Measurements from ENCODE around the gene DDR2. TPM values are rescaled to one million over a fixed set of nuclear protein-coding genes. Genes with fewer than 3 reads are reported as not detected.

DDR2 gene
- total RNA-seq, 1 experiment from 2014 or later, result 0.52 TPM

DNA sequence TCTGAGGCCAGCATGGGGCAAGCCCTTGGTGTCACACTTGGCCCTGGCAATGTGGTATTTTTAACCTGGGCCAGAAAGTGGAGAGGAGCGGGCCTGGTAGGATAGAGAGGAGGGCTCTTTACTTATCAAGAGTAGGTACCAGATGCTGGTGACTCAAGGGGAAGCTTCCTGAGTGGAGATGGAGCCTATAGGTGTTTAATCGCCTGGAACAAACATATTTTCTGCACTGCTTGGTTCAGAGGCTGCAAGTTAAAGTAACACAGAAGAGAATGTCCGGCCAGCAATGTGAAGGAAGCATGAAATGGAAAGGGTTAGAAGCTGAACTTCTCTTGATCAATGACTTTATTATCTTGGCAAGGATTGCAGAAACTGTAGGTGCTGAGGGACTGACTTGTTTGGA lies 74.3 kb downstream of the DDR2 start:
- TF ChIP-seq, protein P1, sequence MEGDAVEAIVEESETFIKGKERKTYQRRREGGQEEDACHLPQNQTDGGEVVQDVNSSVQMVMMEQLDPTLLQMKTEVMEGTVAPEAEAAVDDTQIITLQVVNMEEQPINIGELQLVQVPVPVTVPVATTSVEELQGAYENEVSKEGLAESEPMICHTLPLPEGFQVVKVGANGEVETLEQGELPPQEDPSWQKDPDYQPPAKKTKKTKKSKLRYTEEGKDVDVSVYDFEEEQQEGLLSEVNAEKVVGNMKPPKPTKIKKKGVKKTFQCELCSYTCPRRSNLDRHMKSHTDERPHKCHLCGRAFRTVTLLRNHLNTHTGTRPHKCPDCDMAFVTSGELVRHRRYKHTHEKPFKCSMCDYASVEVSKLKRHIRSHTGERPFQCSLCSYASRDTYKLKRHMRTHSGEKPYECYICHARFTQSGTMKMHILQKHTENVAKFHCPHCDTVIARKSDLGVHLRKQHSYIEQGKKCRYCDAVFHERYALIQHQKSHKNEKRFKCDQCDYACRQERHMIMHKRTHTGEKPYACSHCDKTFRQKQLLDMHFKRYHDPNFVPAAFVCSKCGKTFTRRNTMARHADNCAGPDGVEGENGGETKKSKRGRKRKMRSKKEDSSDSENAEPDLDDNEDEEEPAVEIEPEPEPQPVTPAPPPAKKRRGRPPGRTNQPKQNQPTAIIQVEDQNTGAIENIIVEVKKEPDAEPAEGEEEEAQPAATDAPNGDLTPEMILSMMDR (conservative IDR thresholded peaks at IDR 0.05), result no peak
- H3K56ac ChIP-seq (ENCODE audit: insufficient read length, low read depth, low read length), result no peak overlapping the region
- H3K9me3 ChIP-seq (ENCODE audit: control insufficient read depth, low read depth, low read length), result no peaks in the 10 kb centered on the region
- H4K5ac ChIP-seq (ENCODE audit: insufficient read length, low read depth, low read length), result no peak overlapping the region
- H3K23me2 ChIP-seq (ENCODE audit: insufficient read length, low read depth, low read length, poor library complexity, severe bottlenecking), result no peaks in the 10 kb centered on the region
- no peak overlapping the region for H3K4me3 Mint-ChIP-seq
- H3K4ac ChIP-seq (ENCODE audit: low read depth, low read length), result no peak overlapping the region
- H3K36me3 Mint-ChIP-seq (ENCODE audit: insufficient read depth in 1 of 3, low read depth in 3 of 3), result no peaks in the 10 kb centered on the region
- no peak overlapping the region for H2BK12ac ChIP-seq (ENCODE audit: insufficient read length, low read depth, low read length)
- H3K18ac ChIP-seq (ENCODE audit: insufficient read length, low read depth, low read length), result no peak overlapping the region
- H3T11ph ChIP-seq (ENCODE audit: low read length), result no peak overlapping the region
- H4K91ac ChIP-seq (ENCODE audit: insufficient read length, low read depth, low read length), result no peak overlapping the region
- H3K4me2 ChIP-seq (ENCODE audit: insufficient read depth, insufficient read length, low read length), result no peak overlapping the region
- H3K27ac ChIP-seq (ENCODE audit: insufficient read length, low read depth, low read length), result no peak overlapping the region
- no peak overlapping the region for H4K8ac ChIP-seq (replicated peaks; ENCODE audit: insufficient read length, low read depth, low read length)
- H2BK15ac ChIP-seq (ENCODE audit: low read depth, low read length), result no peak overlapping the region
- no peak overlapping the region for H3K27ac Mint-ChIP-seq
- no peaks in the 10 kb centered on the region for H3K4me1 ChIP-seq (ENCODE audit: insufficient read depth, low read length)
- H3K79me1 ChIP-seq (ENCODE audit: insufficient read depth, low read depth, low read length, poor library complexity, severe bottlenecking), result no peaks in the 10 kb centered on the region
- H3K4me1 Mint-ChIP-seq, result peaks cover 3 to 4% of the 10 kb centered on the region in 2 experiments; a peak in 3 of 4 replicates
- no peak overlapping the region for H2BK120ac ChIP-seq (ENCODE audit: low read depth, low read length, poor library complexity, severe bottlenecking)
- DNase-seq, result no peak
- H4K20me1 ChIP-seq (ENCODE audit: control insufficient read depth, insufficient read depth, insufficient read length), result no peaks in the 10 kb centered on the region
- no peak overlapping the region for H2AK5ac ChIP-seq (ENCODE audit: insufficient read length, low read length)
- no peaks in the 10 kb centered on the region for H3K9me3 Mint-ChIP-seq
- H3K79me2 ChIP-seq (ENCODE audit: insufficient read depth, low read length), result no peaks in the 10 kb centered on the region
- no peaks in the 10 kb centered on the region for H3K27me3 Mint-ChIP-seq (ENCODE audit: low read depth)
- no peak overlapping the region for H2BK5ac ChIP-seq (ENCODE audit: insufficient read length, low read length)
- no peak overlapping the region for H3K14ac ChIP-seq (ENCODE audit: insufficient read depth, low read length)
- no peaks in the 10 kb centered on the region for H3K27me3 ChIP-seq (ENCODE audit: insufficient read depth, low read length)
- H2AFZ ChIP-seq (ENCODE audit: low read length), result no peak overlapping the region
- H3K9ac ChIP-seq (ENCODE audit: extremely low read depth, insufficient read length, low read length), result no peak overlapping the region
- no peak overlapping the region for H3K23ac ChIP-seq (ENCODE audit: insufficient read length, low read depth, low read length)
- no CpG with 5 or more reads among the region's 3 CpGs for WGBS (ENCODE audit: extremely low coverage, insufficient read length, low lambda C conversion rate)
- no peak overlapping the region for H2BK20ac ChIP-seq (ENCODE audit: low read depth, low read length, poor library complexity, severe bottlenecking)
